SK-N-SH (cell line): ENCODE results near the gene SSR4. TPM values are rescaled to one million over a fixed set of nuclear protein-coding genes. Genes with fewer than 3 reads are reported as not detected.

Source experiments
- CTCF ChIA-PET: fragments of 300-600, 350-600 bp; formaldehyde crosslinking; extraction: SDS; loops from one replicate; lab custom pipeline; 2021; lab: Yijun Ruan, JAX
- POLR2A ChIA-PET: fragments of 350-600 bp; sonication (Branson Sonifier 250); formaldehyde crosslinking; extraction: SDS; loops from one replicate; lab custom pipeline; 2020; ENCODE audit warnings: antibody characterized with exemption, inconsistent platforms; lab: Yijun Ruan, JAX
- DNase-seq: peaks from one replicate; pipeline ENCODE4 v3.0.0; 2012
- H2AFZ ChIP-seq: fragments of 200-600 bp; sonication (generic); 2 replicates; pipeline ENCODE4 v1.8.1; 2016; ENCODE audit warnings: antibody characterized with exemption, mild to moderate bottlenecking, low read depth
- H3F3A ChIP-seq: fragments of 200-600 bp; sonication (generic); replicated peaks from 2 replicates; pipeline ENCODE3; 2016; ENCODE audit warnings: antibody characterized with exemption, mild to moderate bottlenecking; ENCODE audit not compliant: insufficient read depth
- H3K27ac ChIP-seq, 2 experiments: fragments of 200-500 bp in 1 of 2; fragments of 200-600 bp in 1 of 2; sonication (Bioruptor generic) in 1 of 2; sonication (generic), shearing (Covaris generic) in 1 of 2; 2 replicates each; pipeline versions ENCODE4 v1.5.1 to v1.6.1; 2014 to 2016; ENCODE audit warnings: low read depth in 2 of 2, inconsistent platforms in 1 of 2, low read length in 1 of 2, mild to moderate bottlenecking in 1 of 2, mixed read lengths in 1 of 2
- H3K27me3 ChIP-seq: fragments of 200-600 bp; sonication (generic), shearing (Covaris generic); 2 replicates; pipeline ENCODE4 v1.6.1; 2016; ENCODE audit warnings: mixed run types; ENCODE audit not compliant: insufficient read depth
- H3K36me3 ChIP-seq, 2 experiments: fragments of 200-500 bp in 1 of 2; fragments of 200-600 bp in 1 of 2; sonication (Bioruptor generic) in 1 of 2; sonication (generic) in 1 of 2; replicated peaks in 1 of 2; 2 replicates each; pipeline versions ENCODE3 to v1.5.1; 2014 to 2016; ENCODE audit warnings: low read length in 1 of 2, mild to moderate bottlenecking in 1 of 2; ENCODE audit not compliant: insufficient read depth in 2 of 2, control insufficient read depth in 1 of 2
- H3K4me1 ChIP-seq, 2 experiments: fragments of 200-500 bp in 1 of 2; fragments of 200-600 bp in 1 of 2; sonication (Bioruptor generic) in 1 of 2; sonication (generic), shearing (Covaris generic) in 1 of 2; 2 replicates each; pipeline versions ENCODE4 v1.5.1 to v1.6.1; 2014 to 2016; ENCODE audit warnings: low read depth in 1 of 2, low read length in 1 of 2, mixed run types in 1 of 2; ENCODE audit not compliant: insufficient read depth in 2 of 2, control insufficient read depth in 1 of 2
- H3K4me2 ChIP-seq: fragments of 200-600 bp; sonication (generic), shearing (Covaris generic); 2 replicates; pipeline ENCODE4 v1.6.1; 2017; ENCODE audit warnings: mixed run types
- H3K4me3 ChIP-seq, 2 experiments: fragments of 200-500 bp in 1 of 2; fragments of 200-600 bp in 1 of 2; sonication (Bioruptor generic) in 1 of 2; sonication (generic), shearing (Covaris generic) in 1 of 2; 2 replicates each; pipeline versions ENCODE4 v1.5.1 to v1.8.1; 2014 to 2016; ENCODE audit warnings: low read depth in 2 of 2, inconsistent platforms in 1 of 2, low read length in 1 of 2, mild to moderate bottlenecking in 1 of 2, mixed read lengths in 1 of 2, moderate library complexity in 1 of 2
- H3K79me2 ChIP-seq: fragments of 200-600 bp; sonication (generic); 2 replicates; pipeline ENCODE4 v1.8.1; 2017; ENCODE audit warnings: mild to moderate bottlenecking; ENCODE audit not compliant: insufficient read depth
- H3K9ac ChIP-seq: fragments of 200-600 bp; sonication (generic); 2 replicates; pipeline ENCODE4 v1.6.1; 2017; ENCODE audit warnings: mixed run types
- H3K9me2 ChIP-seq: fragments of 200-600 bp; sonication (generic); 2 replicates; pipeline ENCODE4 v1.6.1; 2017; ENCODE audit warnings: mixed run types
- H3K9me3 ChIP-seq: fragments of 200-600 bp; sonication (generic); 2 replicates; pipeline ENCODE4 v1.6.1; 2017; ENCODE audit warnings: mixed run types, mild to moderate bottlenecking, moderate library complexity
- H4K20me1 ChIP-seq: fragments of 200-600 bp; sonication (generic); 2 replicates; pipeline ENCODE4 v1.6.1; 2017; ENCODE audit warnings: mild to moderate bottlenecking, mixed run types; ENCODE audit not compliant: insufficient read depth
- CHD2 ChIP-seq: fragments of 150-350 bp; IDR thresholded peaks from 2 replicates; pipeline ENCODE4 v1.6.1; 2018; ENCODE audit warnings: low read length; ENCODE audit not compliant: partially characterized antibody
- ELF1 ChIP-seq: IDR thresholded peaks from 2 replicates; pipeline ENCODE4 v1.4.0; 2012
- EZH2phosphoT487 ChIP-seq: fragments of 200-600 bp; sonication (generic); IDR thresholded peaks from 2 replicates; pipeline ENCODE4 v1.6.1; 2017; ENCODE audit warnings: low read depth, mixed run types, mild to moderate bottlenecking, antibody characterized with exemption, moderate library complexity, borderline replicate concordance
- MXI1 ChIP-seq: IDR thresholded peaks from 2 replicates; pipeline ENCODE4 v1.6.1; 2012; ENCODE audit warnings: mild to moderate bottlenecking, low read depth, low read length, improper control_type of control experiment
- NRF1 ChIP-seq: IDR thresholded peaks from 2 replicates; pipeline ENCODE4 v1.6.1; 2012; ENCODE audit warnings: low read depth, mild to moderate bottlenecking, low read length
- POLR2AphosphoS5 ChIP-seq: IDR thresholded peaks from 2 replicates; pipeline ENCODE4 v1.6.1; 2012; ENCODE audit warnings: low read depth, low read length
- RAD21 ChIP-seq: IDR thresholded peaks from 2 replicates; pipeline ENCODE4 v1.6.1; 2012; ENCODE audit warnings: mild to moderate bottlenecking, low read length
- RCOR1 ChIP-seq: fragments of 150-350 bp; IDR thresholded peaks from 2 replicates; pipeline ENCODE4 v1.6.1; 2017; ENCODE audit warnings: antibody characterized with exemption, low read length
- RFX5 ChIP-seq: IDR thresholded peaks from 2 replicates; pipeline ENCODE4 v1.6.1; 2012; ENCODE audit warnings: mild to moderate bottlenecking, improper control_type of control experiment, low read length
- RXRA ChIP-seq: IDR thresholded peaks from 2 replicates; pipeline ENCODE4 v1.4.0; 2012; ENCODE audit warnings: low read depth, mild to moderate bottlenecking, borderline replicate concordance
- SMC3 ChIP-seq: IDR thresholded peaks from 2 replicates; pipeline ENCODE4 v1.6.1; 2012; ENCODE audit warnings: low read depth, low read length, improper control_type of control experiment
- TCF12 ChIP-seq: IDR thresholded peaks from 2 replicates; pipeline ENCODE4 v1.4.0; 2012
- WGBS: methylation state at CpG from one replicate; pipeline ENCODE4 v1.1.6; 2017; ENCODE audit warnings: low lambda C conversion rate; 5-methylcytosine and 5-hydroxymethylcytosine counted together
- polyA plus RNA-seq, 3 experiments: library from polyadenylated mRNA; depleted of rRNA; stranded (reverse); fragments of >200 nt; gene quantifications; 2 replicates each; pipeline ENCODE4 v1.2.3, GENCODE V29; 2012
- TF ChIP-seq, protein P1 (sequence below): IDR thresholded peaks from 2 replicates; pipeline ENCODE4 v1.6.1; 2012; ENCODE audit warnings: mild to moderate bottlenecking, low read depth, low read length, moderate library complexity
- TF ChIP-seq, protein P2 (sequence below): fragments of 150-350 bp; IDR thresholded peaks from 2 replicates; pipeline ENCODE4 v1.6.1; 2016; ENCODE audit warnings: mild to moderate bottlenecking, low read depth, low read length
- TF ChIP-seq, protein P3 (sequence below): IDR thresholded peaks from 2 replicates; pipeline ENCODE4 v1.4.0; 2012; ENCODE audit warnings: low read depth, borderline replicate concordance
- TF ChIP-seq, protein P4 (sequence below): fragments of 150-350 bp; IDR thresholded peaks from 2 replicates; pipeline ENCODE4 v1.6.1; 2017; ENCODE audit warnings: antibody characterized with exemption, low read length, low read depth, borderline replicate concordance

Gene SSR4
- polyA plus RNA-seq, 1 of the 3 experiments (the other 2 are of a cell fraction) = 367 TPM

DNA sequence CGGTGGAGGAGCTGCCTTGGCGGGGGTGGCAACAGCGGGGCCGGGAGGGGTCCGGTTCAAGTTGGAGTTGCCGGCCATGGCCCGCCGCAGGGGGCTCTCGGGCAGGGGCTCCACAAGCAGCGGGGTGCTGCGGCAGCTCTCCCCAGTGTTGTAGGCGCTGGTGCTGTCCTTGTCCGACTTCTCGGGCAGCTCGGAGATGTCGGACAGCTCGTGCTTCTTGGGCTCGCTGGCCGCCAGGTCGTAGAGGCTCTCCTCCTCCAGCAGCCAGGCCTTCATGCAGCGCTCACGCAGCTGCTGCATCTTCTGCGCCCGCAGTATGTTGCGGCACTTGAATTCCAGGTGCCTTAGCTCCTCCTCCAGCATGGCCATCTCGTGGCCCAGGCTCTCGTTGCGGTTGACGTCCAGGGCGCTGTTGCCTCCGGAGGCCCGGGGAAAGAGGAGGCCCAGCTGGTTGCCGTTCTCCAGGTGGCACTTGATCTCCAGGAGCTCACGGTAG, 9.7 kb downstream of the SSR4 start:
- no peaks in the 10 kb centered on the region for H3K36me3 ChIP-seq
- H3K27me3 ChIP-seq = peaks cover 9% of the 10 kb centered on the region
- ChIA-PET CTCF (interaction anchor here (1.1 kb wide), 2 partner anchors 14 to 81 kb away, joined by 3 read pairs; no protein-coding TSS in a partner anchor), POLR2A (interaction anchor here (0.8 kb wide), 1 partner anchor 15 kb away, joined by 3 read pairs; no protein-coding TSS in a partner anchor)
- no peak overlapping the region for H3K27ac ChIP-seq
- DNase-seq = no peak
- no peak overlapping the region for H2AFZ ChIP-seq
- H3K79me2 ChIP-seq = no peaks in the 10 kb centered on the region
- no peaks in the 10 kb centered on the region for H3F3A ChIP-seq
- H4K20me1 ChIP-seq = no peaks in the 10 kb centered on the region
- H3K9me2 ChIP-seq = no peaks in the 10 kb centered on the region
- WGBS = 61% methylated on average over 15 of the region's 34 CpGs
- H3K9ac ChIP-seq = no peak overlapping the region
- no peak overlapping the region for H3K4me3 ChIP-seq
- H3K4me2 ChIP-seq = no peak overlapping the region
- no peak for TF ChIP-seq ELF1
- no peak for TF ChIP-seq RAD21
- TF ChIP-seq, protein P1, sequence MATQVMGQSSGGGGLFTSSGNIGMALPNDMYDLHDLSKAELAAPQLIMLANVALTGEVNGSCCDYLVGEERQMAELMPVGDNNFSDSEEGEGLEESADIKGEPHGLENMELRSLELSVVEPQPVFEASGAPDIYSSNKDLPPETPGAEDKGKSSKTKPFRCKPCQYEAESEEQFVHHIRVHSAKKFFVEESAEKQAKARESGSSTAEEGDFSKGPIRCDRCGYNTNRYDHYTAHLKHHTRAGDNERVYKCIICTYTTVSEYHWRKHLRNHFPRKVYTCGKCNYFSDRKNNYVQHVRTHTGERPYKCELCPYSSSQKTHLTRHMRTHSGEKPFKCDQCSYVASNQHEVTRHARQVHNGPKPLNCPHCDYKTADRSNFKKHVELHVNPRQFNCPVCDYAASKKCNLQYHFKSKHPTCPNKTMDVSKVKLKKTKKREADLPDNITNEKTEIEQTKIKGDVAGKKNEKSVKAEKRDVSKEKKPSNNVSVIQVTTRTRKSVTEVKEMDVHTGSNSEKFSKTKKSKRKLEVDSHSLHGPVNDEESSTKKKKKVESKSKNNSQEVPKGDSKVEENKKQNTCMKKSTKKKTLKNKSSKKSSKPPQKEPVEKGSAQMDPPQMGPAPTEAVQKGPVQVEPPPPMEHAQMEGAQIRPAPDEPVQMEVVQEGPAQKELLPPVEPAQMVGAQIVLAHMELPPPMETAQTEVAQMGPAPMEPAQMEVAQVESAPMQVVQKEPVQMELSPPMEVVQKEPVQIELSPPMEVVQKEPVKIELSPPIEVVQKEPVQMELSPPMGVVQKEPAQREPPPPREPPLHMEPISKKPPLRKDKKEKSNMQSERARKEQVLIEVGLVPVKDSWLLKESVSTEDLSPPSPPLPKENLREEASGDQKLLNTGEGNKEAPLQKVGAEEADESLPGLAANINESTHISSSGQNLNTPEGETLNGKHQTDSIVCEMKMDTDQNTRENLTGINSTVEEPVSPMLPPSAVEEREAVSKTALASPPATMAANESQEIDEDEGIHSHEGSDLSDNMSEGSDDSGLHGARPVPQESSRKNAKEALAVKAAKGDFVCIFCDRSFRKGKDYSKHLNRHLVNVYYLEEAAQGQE = no peak
- no peak for TF ChIP-seq NRF1
- TF ChIP-seq EZH2phosphoT487 = no peak
- TF ChIP-seq RFX5 = no peak
- TF ChIP-seq MXI1 = no peak
- TF ChIP-seq, protein P2, sequence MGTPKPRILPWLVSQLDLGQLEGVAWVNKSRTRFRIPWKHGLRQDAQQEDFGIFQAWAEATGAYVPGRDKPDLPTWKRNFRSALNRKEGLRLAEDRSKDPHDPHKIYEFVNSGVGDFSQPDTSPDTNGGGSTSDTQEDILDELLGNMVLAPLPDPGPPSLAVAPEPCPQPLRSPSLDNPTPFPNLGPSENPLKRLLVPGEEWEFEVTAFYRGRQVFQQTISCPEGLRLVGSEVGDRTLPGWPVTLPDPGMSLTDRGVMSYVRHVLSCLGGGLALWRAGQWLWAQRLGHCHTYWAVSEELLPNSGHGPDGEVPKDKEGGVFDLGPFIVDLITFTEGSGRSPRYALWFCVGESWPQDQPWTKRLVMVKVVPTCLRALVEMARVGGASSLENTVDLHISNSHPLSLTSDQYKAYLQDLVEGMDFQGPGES = no peak
- TF ChIP-seq POLR2AphosphoS5 = no peak
- no peak for TF ChIP-seq SMC3
- TF ChIP-seq RXRA = no peak
- no peak for TF ChIP-seq TCF12
- TF ChIP-seq RCOR1 = no peak
- TF ChIP-seq, protein P3, sequence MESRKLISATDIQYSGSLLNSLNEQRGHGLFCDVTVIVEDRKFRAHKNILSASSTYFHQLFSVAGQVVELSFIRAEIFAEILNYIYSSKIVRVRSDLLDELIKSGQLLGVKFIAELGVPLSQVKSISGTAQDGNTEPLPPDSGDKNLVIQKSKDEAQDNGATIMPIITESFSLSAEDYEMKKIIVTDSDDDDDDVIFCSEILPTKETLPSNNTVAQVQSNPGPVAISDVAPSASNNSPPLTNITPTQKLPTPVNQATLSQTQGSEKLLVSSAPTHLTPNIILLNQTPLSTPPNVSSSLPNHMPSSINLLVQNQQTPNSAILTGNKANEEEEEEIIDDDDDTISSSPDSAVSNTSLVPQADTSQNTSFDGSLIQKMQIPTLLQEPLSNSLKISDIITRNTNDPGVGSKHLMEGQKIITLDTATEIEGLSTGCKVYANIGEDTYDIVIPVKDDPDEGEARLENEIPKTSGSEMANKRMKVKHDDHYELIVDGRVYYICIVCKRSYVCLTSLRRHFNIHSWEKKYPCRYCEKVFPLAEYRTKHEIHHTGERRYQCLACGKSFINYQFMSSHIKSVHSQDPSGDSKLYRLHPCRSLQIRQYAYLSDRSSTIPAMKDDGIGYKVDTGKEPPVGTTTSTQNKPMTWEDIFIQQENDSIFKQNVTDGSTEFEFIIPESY = no peak
- TF ChIP-seq, protein P4, sequence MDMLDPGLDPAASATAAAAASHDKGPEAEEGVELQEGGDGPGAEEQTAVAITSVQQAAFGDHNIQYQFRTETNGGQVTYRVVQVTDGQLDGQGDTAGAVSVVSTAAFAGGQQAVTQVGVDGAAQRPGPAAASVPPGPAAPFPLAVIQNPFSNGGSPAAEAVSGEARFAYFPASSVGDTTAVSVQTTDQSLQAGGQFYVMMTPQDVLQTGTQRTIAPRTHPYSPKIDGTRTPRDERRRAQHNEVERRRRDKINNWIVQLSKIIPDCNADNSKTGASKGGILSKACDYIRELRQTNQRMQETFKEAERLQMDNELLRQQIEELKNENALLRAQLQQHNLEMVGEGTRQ = no peak
- TF ChIP-seq CHD2 = no peak
- no peaks in the 10 kb centered on the region for H3K9me3 ChIP-seq
- H3K4me1 ChIP-seq = no peaks in the 10 kb centered on the region; a peak in 1 of 4 replicates
